Measurements from ENCODE around the gene LAMA5.
A peak's percentile ranks its signal among the peaks of the same experiment; 100 is the strongest.

Gene LAMA5

GRCh38 chr20:62405108-62405980 lies 38.2 kb upstream of the LAMA5 start:
- H3K27ac ChIP-seq (ENCODE audit: low read depth, low read length): no peak overlapping the region
- H3K23ac ChIP-seq (ENCODE audit: low read length): no peak overlapping the region
- H2BK120ac ChIP-seq (ENCODE audit: low read depth, low read length): no peak overlapping the region
- no peak overlapping the region for H3K4ac ChIP-seq (ENCODE audit: low read depth, low read length)
- no peak overlapping the region for H3K4me2 ChIP-seq (ENCODE audit: low read length)
- H2AK5ac ChIP-seq (ENCODE audit: low read length): no peak overlapping the region
- H4K5ac ChIP-seq (ENCODE audit: low read length): no peak overlapping the region
- no CpG with 5 or more reads among the region's 23 CpGs for WGBS (ENCODE audit: extremely low coverage, insufficient coverage, low lambda C conversion rate)
- H2BK5ac ChIP-seq (ENCODE audit: low read length): no peak overlapping the region
- H2BK15ac ChIP-seq (replicated peaks; ENCODE audit: low read depth): no peak overlapping the region
- no peaks in the 10 kb centered on the region for H3K27me3 ChIP-seq (ENCODE audit: insufficient read depth, low read length, poor library complexity)
- H3K18ac ChIP-seq (ENCODE audit: low read length): no peak overlapping the region
- H3K9ac ChIP-seq (ENCODE audit: low read length): no peak overlapping the region
- no peak overlapping the region for H4K8ac ChIP-seq (ENCODE audit: low read depth, low read length)
- H3K56ac ChIP-seq (ENCODE audit: low read length): no peak overlapping the region
- DNase-seq: peak; percentile 69
- no peaks in the 10 kb centered on the region for H3K36me3 ChIP-seq (ENCODE audit: control insufficient read depth, insufficient read depth, low read length)
- H3K79me2 ChIP-seq (ENCODE audit: control insufficient read depth, insufficient read depth, low read length): no peaks in the 10 kb centered on the region
- H3K4me3 ChIP-seq (ENCODE audit: low read length): no peak overlapping the region
- peaks cover 3% of the 10 kb centered on the region for H3K4me1 ChIP-seq (ENCODE audit: control insufficient read depth, low read depth, low read length)
- H3K79me1 ChIP-seq (ENCODE audit: low read length): peaks cover 2% of the 10 kb centered on the region

GRCh38 chr20:62404761-62405107 lies 37.6 kb upstream of the LAMA5 start:
- DNase-seq: no peak
- Histone ChIP-seq H3K56ac (ENCODE audit: low read length) (no peak overlapping the region), H3K27ac (ENCODE audit: low read depth, low read length) (no peak overlapping the region), H3K27me3 (ENCODE audit: insufficient read depth, low read length, poor library complexity) (no peaks in the 10 kb centered on the region), H3K36me3 (ENCODE audit: control insufficient read depth, insufficient read depth, low read length) (no peaks in the 10 kb centered on the region), H2AK5ac (ENCODE audit: low read length) (no peak overlapping the region), H3K4ac (ENCODE audit: low read depth, low read length) (no peak overlapping the region), H3K23ac (ENCODE audit: low read length) (no peak overlapping the region), H4K8ac (ENCODE audit: low read depth, low read length) (no peak overlapping the region), H2BK5ac (ENCODE audit: low read length) (no peak overlapping the region), H3K4me3 (ENCODE audit: low read length) (no peak overlapping the region), H3K4me2 (ENCODE audit: low read length) (no peak overlapping the region), H3K18ac (ENCODE audit: low read length) (no peak overlapping the region), H3K4me1 (ENCODE audit: control insufficient read depth, low read depth, low read length) (peaks cover 3% of the 10 kb centered on the region), H3K79me2 (ENCODE audit: control insufficient read depth, insufficient read depth, low read length) (no peaks in the 10 kb centered on the region), H2BK120ac (ENCODE audit: low read depth, low read length) (no peak overlapping the region), H3K9ac (ENCODE audit: low read length) (no peak overlapping the region), H3K79me1 (ENCODE audit: low read length) (peaks cover 2% of the 10 kb centered on the region), H4K5ac (ENCODE audit: low read length) (no peak overlapping the region), H2BK15ac (replicated peaks; ENCODE audit: low read depth) (no peak overlapping the region)
- no CpG with 5 or more reads among the region's 12 CpGs for WGBS (ENCODE audit: extremely low coverage, insufficient coverage, low lambda C conversion rate)

- Histone ChIP-seq H3K27me3 (ENCODE audit: insufficient read depth, low read length, poor library complexity) (no peaks in the 10 kb centered on the region), H3K56ac (ENCODE audit: low read length) (no peak overlapping the region), H2BK120ac (ENCODE audit: low read depth, low read length) (no peak overlapping the region), H4K5ac (ENCODE audit: low read length) (no peak overlapping the region), H3K27ac (ENCODE audit: low read depth, low read length) (no peak overlapping the region), H2AK5ac (ENCODE audit: low read length) (no peak overlapping the region), H3K79me1 (ENCODE audit: low read length) (peaks cover 2% of the 10 kb centered on the region), H3K4ac (ENCODE audit: low read depth, low read length) (no peak overlapping the region), H2BK5ac (ENCODE audit: low read length) (no peak overlapping the region), H3K4me3 (ENCODE audit: low read length) (no peak overlapping the region), H3K4me2 (ENCODE audit: low read length) (no peak overlapping the region), H3K23ac (ENCODE audit: low read length) (no peak overlapping the region), H3K9ac (ENCODE audit: low read length) (no peak overlapping the region), H3K4me1 (ENCODE audit: control insufficient read depth, low read depth, low read length) (peaks cover 3% of the 10 kb centered on the region), H2BK15ac (replicated peaks; ENCODE audit: low read depth) (no peak overlapping the region), H3K36me3 (ENCODE audit: control insufficient read depth, insufficient read depth, low read length) (no peaks in the 10 kb centered on the region), H3K18ac (ENCODE audit: low read length) (no peak overlapping the region), H3K79me2 (ENCODE audit: control insufficient read depth, insufficient read depth, low read length) (no peaks in the 10 kb centered on the region), H4K8ac (ENCODE audit: low read depth, low read length) (no peak overlapping the region)
- WGBS (ENCODE audit: extremely low coverage, insufficient coverage, low lambda C conversion rate): no CpG with 5 or more reads among the region's 9 CpGs
- no peak for DNase-seq
Observed at GRCh38 chr20:62404112-62404665, 37.1 kb upstream of the LAMA5 start.

- Histone ChIP-seq H3K27me3 (ENCODE audit: insufficient read depth, low read length, poor library complexity) (no peaks in the 10 kb centered on the region), H3K56ac (ENCODE audit: low read length) (no peak overlapping the region), H3K4ac (ENCODE audit: low read depth, low read length) (no peak overlapping the region), H3K79me2 (ENCODE audit: control insufficient read depth, insufficient read depth, low read length) (no peaks in the 10 kb centered on the region), H3K9ac (ENCODE audit: low read length) (no peak overlapping the region), H2AK5ac (ENCODE audit: low read length) (no peak overlapping the region), H3K18ac (ENCODE audit: low read length) (no peak overlapping the region), H2BK15ac (replicated peaks; ENCODE audit: low read depth) (no peak overlapping the region), H4K8ac (ENCODE audit: low read depth, low read length) (no peak overlapping the region), H2BK120ac (ENCODE audit: low read depth, low read length) (no peak overlapping the region), H3K23ac (ENCODE audit: low read length) (no peak overlapping the region), H3K27ac (ENCODE audit: low read depth, low read length) (no peak overlapping the region), H3K36me3 (ENCODE audit: control insufficient read depth, insufficient read depth, low read length) (no peaks in the 10 kb centered on the region), H3K4me3 (ENCODE audit: low read length) (no peak overlapping the region), H3K4me1 (ENCODE audit: control insufficient read depth, low read depth, low read length) (peaks cover 3% of the 10 kb centered on the region), H2BK5ac (ENCODE audit: low read length) (no peak overlapping the region), H3K79me1 (ENCODE audit: low read length) (peaks cover 2% of the 10 kb centered on the region), H3K4me2 (ENCODE audit: low read length) (no peak overlapping the region), H4K5ac (ENCODE audit: low read length) (no peak overlapping the region)
- WGBS (ENCODE audit: extremely low coverage, insufficient coverage, low lambda C conversion rate): no CpG with 5 or more reads among the region's 13 CpGs
- no peak for DNase-seq
Observed at GRCh38 chr20:62403331-62403730, 36.2 kb upstream of the LAMA5 start.

- no CpG with 5 or more reads among the region's 23 CpGs for WGBS (ENCODE audit: extremely low coverage, insufficient coverage, low lambda C conversion rate)
- Histone ChIP-seq H3K4me3 (ENCODE audit: low read length) (no peak overlapping the region), H3K4me1 (ENCODE audit: control insufficient read depth, low read depth, low read length) (peaks cover 3% of the 10 kb centered on the region)
Observed at GRCh38 chr20:62402456-62403150, 35.5 kb upstream of the LAMA5 start.

More at GRCh38 chr20:62402456-62403150, 35.5 kb upstream of the LAMA5 start:
- Histone ChIP-seq H4K5ac (ENCODE audit: low read length) (no peak overlapping the region), H3K9ac (ENCODE audit: low read length) (no peak overlapping the region), H3K56ac (ENCODE audit: low read length) (no peak overlapping the region), H2BK120ac (ENCODE audit: low read depth, low read length) (no peak overlapping the region), H3K27me3 (ENCODE audit: insufficient read depth, low read length, poor library complexity) (no peaks in the 10 kb centered on the region), H3K18ac (ENCODE audit: low read length) (no peak overlapping the region), H4K8ac (ENCODE audit: low read depth, low read length) (no peak overlapping the region), H3K79me1 (ENCODE audit: low read length) (peaks cover 2% of the 10 kb centered on the region), H2BK15ac (replicated peaks; ENCODE audit: low read depth) (no peak overlapping the region), H3K36me3 (ENCODE audit: control insufficient read depth, insufficient read depth, low read length) (no peaks in the 10 kb centered on the region), H3K4me2 (ENCODE audit: low read length) (no peak overlapping the region), H3K23ac (ENCODE audit: low read length) (no peak overlapping the region), H3K4ac (ENCODE audit: low read depth, low read length) (no peak overlapping the region), H2AK5ac (ENCODE audit: low read length) (no peak overlapping the region), H3K27ac (ENCODE audit: low read depth, low read length) (no peak overlapping the region), H3K79me2 (ENCODE audit: control insufficient read depth, insufficient read depth, low read length) (no peaks in the 10 kb centered on the region), H2BK5ac (ENCODE audit: low read length) (no peak overlapping the region)
- DNase-seq: no peak
